Measurements from ENCODE around the gene RRBP1.

The RRBP1 gene

GRCh38 chr20:17637413-17637780, 44.6 kb downstream of the RRBP1 start:
- no peak for DNase-seq (ENCODE audit: low read depth in 3 of 3)

DNA sequence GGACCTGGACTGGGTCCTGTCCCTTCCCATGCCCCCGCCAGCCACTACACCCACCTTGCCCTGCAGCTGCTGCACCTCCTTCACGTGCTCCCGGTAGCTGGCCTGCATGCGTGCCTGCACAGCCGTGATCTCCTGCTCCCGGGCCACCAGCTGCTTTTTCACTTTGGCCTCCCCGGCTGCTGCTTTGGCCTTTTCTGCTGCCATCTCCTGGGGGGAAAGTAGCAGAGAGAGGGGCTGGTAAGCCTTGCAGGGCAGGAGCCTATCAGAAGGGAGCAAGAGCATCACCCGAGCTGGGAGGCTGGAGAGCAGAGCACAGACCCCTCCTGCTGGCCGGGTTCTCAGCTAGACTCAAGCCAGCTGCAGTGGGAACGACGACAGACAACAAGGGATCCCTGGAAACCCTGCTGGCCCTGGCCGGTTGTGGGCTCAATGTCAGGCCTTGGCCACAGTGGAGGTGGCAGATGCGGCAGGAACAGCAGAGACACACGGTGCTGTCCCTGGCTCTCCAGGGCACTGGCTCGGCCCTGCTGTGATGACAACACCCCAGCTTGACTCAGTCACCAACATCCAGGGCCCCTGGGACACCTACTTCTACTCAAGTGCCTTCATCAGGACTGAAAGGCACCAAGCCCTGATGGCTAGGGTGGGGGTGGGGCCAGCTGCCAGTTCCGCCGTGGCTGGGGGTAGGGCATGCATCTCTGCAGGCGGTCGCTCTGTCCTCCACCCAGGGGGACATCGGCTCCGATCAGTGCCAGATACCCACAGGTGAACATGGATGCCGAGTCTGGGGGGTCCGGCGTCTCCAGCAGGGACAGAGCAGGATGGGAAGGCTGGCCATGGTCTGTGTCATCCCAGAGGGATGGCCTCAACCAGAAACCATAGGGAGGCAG, 45.3 kb downstream of the RRBP1 start:
- no peak for DNase-seq (ENCODE audit: low read depth in 3 of 3)

DNA sequence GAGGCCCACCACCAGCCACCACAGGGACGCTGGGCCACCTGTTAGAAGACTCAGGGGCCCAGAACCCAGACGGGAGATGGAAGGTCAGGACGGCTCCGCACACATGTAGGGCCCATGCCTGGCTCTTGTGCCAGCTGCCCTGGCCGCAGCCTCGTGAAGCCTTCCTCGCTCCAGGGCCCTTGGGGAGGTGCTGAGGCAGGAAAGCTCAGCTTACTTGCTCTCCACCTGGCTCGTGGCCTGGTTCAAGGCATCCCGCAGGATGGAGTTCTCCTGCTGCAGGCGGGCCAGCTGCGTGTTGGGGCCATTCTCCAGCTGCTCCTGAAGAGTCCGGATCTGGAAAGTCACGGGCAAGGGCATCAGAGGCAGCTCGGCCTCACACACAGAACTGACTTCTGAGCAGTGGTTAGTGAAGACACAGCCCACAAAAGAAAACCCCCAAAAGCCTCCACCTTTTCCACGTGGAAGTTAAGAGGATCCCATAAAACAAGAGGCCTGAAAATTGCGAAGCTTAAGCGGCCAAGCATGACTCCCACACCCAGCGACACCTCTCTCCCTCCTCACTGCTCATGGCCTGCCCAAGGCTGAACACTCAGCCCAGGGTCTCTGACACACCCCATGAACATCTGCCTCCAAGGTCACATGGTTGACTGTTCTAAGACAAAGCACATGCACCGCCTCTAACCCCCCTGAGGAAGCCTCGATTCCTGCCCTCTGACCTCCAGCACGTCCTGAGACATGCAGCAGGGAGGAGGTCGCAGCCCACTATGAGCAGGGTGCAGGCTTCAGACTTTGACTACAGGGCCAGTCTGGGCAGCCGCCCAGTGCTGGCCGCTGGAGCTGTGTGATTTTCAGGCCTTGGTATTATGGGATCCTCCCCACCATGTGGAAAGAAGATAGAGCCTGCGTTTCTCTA, 46.5 kb downstream of the RRBP1 start:
- no peak for DNase-seq (ENCODE audit: low read depth in 3 of 3)

- DNase-seq (ENCODE audit: low read depth in 3 of 3): no peak
These were observed 47.2 kb downstream of the RRBP1 start for GRCh38 chr20:17634661-17635331.

- DNase-seq (ENCODE audit: low read depth in 3 of 3): no peak
These were observed 48.1 kb downstream of the RRBP1 start for GRCh38 chr20:17633850-17634500.

GRCh38 chr20:17633221-17633849, 48.7 kb downstream of the RRBP1 start:
- no peak for DNase-seq (ENCODE audit: low read depth in 3 of 3)

DNA sequence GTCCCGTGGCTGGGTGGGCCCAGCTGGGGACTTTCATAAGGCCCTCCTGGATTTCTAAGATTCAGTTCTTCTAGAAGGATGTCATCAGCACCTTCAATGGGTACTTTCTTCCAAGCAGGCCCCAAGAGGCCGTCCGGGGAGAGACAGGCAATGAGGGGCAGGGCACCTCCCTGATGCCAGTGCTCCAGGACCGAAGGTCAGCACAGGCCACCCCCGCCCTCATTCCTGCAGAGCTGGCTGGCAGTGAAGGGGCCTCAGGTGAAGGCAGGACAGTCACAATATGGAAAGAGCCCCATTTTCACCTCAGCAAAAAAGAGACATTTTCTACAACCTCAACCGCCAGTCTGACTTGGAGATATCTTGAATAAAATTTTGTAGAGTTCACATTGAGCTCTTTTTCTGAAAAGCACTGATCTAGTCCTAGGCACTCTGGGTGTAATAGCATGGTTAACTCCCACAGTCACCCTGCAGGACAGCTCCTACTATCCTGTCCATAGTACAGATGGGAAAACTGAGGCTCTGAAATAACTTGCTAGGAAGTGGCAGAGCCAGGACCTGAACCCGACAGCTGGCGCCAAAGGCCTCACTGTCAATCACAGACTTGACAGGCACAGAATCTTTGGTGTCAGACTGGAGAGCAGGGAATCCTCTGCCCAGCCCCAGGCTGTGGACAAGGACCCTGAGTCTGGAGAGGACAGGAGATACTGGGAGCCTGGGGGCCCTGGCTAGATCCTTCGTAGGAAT, 50.3 kb downstream of the RRBP1 start:
- no peak for DNase-seq (ENCODE audit: low read depth in 3 of 3)

DNA sequence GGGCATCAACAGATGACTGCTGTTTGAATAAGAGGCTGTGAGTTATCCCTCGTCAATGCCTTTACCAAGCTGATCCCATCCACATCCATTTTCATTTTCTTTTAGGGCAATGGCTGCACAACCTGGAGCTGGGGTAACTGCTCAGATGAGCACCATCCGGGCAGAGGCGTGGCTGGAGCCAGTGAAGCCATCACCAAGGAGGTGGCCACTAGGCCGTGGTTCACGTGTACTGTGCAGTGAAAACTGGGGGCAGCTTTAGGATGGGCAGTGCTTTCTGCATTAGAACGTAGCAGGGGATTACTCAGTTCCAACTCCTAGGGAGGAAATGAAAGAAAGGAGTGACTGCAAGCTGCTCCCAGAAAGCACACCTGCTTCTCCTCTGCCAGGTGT, 51.2 kb downstream of the RRBP1 start:
- DNase-seq (ENCODE audit: low read depth in 3 of 3): no peak

GRCh38 chr20:17630151-17630805, 51.8 kb downstream of the RRBP1 start:
- no peak for DNase-seq (ENCODE audit: low read depth in 3 of 3)

GRCh38 chr20:17629678-17630089, 52.4 kb downstream of the RRBP1 start:
- DNase-seq (ENCODE audit: low read depth in 3 of 3): no peak

GRCh38 chr20:17629025-17629424, 53.0 kb downstream of the RRBP1 start:
- no peak for DNase-seq (ENCODE audit: low read depth in 3 of 3)

DNA sequence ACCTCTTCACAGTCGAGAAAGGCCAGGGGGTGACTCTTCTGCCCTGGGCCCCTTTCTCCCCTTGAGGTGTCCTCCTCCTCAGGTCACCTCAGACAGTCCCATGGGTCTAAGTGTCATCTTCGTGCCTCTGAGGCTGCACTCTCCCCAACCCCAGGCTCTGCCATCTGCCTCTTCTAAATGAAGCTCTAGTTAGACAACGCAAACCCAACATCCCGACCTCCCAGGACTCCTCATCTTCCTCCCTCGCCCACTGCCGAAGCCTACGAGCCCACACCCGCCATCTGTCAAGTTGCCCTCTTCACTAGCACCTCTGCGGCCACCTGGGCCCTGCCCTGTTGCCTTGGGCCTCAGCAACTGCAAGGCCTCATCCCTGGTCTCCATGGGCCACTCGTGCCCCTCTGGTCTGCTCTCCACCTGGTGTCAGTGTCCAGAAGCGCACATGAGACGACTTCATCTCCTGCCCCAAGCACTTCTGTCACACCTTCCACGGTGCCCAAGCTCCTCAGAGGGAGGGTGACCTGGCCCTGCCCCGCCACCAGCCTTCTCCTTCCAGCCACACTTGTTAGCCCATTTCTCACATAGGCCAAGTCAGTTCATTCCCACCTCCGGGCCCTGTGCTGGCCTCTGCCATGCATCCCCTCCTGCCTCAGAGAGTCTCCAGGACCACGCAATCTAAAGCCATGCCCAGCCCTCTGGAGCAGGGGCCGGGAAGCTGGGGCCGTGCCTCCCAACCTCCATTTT, 53.8 kb downstream of the RRBP1 start:
- DNase-seq (ENCODE audit: low read depth in 3 of 3): no peak

- no peak for DNase-seq (ENCODE audit: low read depth in 3 of 3)
These were observed 54.7 kb downstream of the RRBP1 start for GRCh38 chr20:17627101-17627955.

- DNase-seq (ENCODE audit: low read depth in 3 of 3): no peak
These were observed 55.6 kb downstream of the RRBP1 start for GRCh38 chr20:17626217-17627007.

DNA sequence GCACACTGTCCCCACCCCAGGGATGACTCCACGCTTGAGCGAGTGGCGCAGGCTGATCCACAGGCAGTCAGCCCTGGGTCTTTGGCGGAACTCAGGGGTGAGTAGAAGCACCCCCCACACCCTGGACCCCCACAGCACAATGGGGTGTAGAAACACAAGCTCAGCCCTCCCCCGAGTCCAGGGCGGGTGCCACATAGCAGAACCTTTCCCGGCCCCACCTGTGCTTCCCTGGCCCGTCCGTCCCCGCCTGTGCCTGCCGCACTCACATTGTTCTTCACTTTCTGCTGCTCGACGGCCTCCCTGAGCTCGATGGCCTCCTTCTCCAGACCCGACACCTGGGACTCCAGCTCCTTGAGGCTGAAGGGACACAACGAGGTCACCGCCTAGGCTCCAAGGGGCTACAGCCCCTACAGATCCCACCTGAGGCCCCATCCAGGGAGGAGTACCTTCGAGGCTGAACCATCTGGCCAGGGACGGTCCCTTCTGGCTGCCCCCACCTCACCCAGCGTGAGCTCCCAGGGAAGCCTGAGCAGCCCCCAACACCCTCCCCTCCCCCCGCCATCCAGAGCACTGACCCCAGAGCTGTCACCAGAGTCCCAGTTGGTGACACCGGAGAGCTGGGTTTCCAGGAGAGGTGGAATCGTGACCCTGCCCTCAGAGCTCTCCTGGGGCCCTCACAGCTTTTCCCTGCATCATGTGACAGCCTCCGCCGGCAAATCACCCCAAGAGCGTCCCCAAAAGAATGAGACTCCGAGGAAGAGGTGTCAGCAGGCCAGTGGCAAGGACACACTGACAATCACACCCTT, 56.6 kb downstream of the RRBP1 start:
- no peak for DNase-seq (ENCODE audit: low read depth in 3 of 3)

DNA sequence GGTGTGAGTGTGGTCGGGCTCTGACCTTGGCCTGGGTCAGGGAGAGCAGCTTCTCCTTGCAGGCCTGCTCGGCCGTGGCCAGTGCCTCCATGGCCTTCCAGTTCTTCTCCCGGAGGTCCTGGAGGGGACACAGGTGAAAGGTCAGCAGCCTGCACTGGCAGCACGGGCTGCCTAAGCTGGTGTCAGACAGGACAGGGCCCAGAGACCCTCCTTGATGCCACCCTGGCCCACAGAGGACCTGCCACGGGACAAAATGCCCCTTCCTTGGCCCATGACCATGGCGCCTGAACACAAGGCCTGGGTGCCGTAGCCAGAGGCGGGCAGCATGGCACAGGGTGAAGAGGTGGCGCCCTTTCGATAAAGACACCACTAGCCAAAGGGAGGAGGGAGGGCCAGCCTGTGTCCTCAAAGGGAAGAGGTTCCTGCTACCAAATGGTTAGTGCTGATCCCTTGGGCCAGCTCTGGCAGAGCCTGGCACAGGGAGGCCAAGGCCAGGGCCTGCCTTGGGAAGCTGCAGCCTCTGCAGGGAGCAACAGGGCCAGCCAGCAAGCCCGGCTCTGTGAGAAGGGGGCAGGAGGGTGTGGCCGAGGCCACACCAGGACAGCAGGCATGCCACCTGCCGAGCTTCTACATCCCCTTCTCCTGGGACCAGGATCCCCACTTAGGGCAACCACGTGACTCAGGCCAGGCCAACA, 57.3 kb downstream of the RRBP1 start:
- DNase-seq (ENCODE audit: low read depth in 3 of 3): no peak
